Glomerular visceral epithelial cell (primary cell): Measurements from ENCODE around the gene TNFAIP2.
"Not testable (repeated sequence)": the region's sequence is repeated elsewhere in the genome, so short reads cannot be mapped to it uniquely, and the experiment has no call there.

ENCODE experiments used
- DNase-seq: peaks from one replicate; pipeline ENCODE4 v3.0.0-alpha.2; 2016; ENCODE audit errors: extremely low spot score

Gene TNFAIP2

GRCh38 chr14:103135333-103136260 lies 12.3 kb downstream of the TNFAIP2 start:
- no peak for DNase-seq

- peak; percentile 74 for DNase-seq
Measured at GRCh38 chr14:103136388-103137271, 13.4 kb downstream of the TNFAIP2 start.

- DNase-seq: no peak
Measured at GRCh38 chr14:103137689-103138300, 14.5 kb downstream of the TNFAIP2 start.

DNA sequence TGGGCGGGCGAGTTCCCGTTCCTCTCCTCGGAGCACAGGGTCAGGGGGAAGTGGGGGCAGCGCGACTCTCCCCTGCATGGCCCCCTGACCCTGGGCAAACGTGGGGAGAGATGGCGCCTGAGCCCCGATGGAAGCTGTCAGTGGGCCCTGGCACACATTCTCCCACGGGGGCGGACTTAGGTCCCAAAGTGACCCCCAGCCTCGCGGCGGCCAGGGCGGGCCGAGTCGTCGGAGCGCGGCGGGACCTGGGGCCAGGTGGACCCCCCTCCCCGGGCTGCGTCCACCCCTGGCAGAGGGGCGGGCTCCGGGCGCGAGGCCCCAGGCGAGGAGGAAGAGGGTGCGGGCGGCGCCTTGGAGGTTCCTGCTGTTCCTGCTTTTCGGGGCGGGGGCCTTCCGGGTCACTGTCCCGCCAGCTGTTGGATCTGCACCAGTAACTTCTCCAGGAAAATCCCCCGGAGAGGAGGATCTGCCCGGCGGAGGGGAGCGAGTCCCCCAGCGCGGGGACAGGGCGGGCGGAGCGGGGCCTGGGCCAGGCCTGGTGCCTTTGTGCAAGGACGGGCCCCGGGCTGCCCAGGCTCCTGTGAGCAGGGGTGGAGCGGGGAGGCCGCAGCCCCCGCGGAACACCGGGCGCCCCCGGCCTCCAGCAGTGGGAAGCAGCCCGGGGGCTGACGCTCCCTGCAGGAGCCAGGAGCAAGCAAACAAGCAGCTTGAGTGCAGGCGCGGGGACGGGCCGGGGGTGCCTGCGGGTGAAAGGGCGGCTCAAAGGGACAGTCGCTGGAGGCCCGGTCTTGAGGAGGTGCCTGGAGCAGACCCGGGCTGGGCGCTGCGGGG lies 15.3 kb downstream of the TNFAIP2 start:
- no peak for DNase-seq

GRCh38 chr14:103139132-103140025 lies 16.1 kb downstream of the TNFAIP2 start:
- no peak for DNase-seq

GRCh38 chr14:103140316-103141109 lies 17.3 kb downstream of the TNFAIP2 start:
- DNase-seq: peak; percentile 94

DNA sequence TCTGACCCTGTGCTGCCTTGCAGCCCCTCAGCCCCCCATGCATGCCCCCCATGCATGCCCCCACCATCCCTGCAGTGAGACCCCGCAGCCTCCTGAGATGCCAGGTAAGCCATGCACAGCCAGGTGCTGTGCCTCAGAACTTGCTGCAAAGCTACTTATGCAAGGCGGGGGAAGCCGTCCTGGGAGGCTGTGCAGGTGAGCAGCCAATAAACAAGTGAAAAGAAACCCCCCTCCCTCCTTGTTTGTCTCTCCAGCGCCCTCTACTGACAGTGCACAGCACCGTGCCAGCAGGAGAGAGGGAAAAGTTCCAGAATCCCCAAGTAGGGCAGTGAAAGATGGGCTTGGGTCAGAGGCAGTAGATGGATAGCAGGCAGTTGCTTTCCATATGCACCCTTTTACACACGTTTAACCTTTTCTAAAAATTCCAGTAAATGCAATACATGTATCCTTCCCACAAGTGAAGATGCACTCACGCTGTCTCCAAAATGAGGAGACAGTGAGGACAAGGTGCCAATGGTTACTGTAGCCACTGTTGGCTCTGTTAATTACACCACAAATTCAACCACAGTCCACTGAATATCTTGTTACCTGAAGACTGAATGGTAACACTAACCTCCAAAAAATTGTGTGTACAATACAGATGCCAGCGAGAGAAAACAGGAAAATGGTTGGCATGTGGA lies 18.0 kb downstream of the TNFAIP2 start:
- peak; percentile 58 for DNase-seq

DNA sequence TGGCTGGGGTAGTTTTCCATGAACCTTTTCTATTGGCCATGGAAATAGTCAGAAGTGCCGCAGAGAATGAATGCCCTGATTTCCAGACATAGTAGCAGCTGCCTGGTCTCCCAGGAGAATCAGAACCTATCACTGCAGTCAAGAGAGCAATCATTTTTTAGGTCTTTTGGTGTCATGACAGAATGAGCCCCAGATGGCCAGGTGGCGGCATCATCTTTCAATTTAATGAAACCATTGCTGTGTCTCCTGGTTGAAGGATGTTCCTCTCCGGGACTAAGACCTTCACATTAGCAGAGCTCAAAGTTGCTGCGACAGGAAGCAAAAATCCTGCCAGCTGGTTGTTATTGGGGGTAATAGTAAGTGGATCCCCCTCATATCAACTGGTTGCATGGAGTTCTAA lies 18.8 kb downstream of the TNFAIP2 start:
- no peak for DNase-seq

DNA sequence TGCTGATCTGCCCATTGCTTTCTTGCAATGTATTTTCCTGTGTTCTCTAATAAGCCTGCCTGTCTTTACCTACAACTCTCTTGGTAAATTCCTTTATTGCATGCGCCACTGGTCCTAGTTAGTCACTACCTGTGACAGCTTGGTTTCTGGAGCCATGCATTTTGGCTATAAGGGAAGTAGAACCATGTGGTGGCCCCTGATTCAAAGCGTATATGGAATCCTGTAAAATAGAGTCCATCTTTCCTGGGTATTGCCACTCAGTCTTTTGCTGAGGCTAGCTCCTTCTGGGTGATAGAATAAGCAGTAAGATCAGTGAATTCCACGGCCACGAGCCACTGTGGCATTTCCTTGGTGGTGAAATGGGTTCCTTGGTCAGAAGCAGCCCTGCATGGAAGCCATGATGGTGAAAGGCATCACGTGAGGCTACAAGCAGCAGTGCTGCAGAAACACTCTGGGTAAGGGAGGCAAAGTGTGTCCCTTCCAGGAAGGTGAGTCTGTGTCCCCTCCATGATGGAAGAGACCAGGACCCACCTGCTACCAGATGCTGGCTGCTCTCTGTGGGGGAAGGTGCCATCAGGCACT lies 19.6 kb downstream of the TNFAIP2 start:
- no peak for DNase-seq

DNA sequence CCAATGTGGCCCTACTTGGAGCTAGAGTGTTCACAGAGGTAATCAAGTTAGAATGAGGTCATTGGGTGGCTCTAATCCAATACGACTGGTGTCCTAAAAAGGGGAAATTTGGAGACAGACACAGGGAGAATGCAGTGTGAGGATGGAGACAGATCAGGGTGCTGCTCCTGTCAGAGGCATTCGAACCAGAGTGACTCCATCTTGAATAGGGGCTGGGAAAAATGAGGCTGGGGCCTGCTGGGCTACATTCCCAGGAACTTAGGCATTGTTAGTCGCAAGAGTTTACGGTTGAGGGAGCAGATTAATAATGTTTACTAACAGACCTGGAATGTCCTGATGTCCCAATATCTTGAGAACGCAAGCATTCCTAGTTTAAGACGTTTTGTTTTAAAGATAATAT lies 20.2 kb downstream of the TNFAIP2 start:
- DNase-seq: no peak

- no peak for DNase-seq
Measured at GRCh38 chr14:103144085-103144484, 20.8 kb downstream of the TNFAIP2 start.

- DNase-seq: no peak
Measured at GRCh38 chr14:103146141-103146709, 23.0 kb downstream of the TNFAIP2 start.

DNA sequence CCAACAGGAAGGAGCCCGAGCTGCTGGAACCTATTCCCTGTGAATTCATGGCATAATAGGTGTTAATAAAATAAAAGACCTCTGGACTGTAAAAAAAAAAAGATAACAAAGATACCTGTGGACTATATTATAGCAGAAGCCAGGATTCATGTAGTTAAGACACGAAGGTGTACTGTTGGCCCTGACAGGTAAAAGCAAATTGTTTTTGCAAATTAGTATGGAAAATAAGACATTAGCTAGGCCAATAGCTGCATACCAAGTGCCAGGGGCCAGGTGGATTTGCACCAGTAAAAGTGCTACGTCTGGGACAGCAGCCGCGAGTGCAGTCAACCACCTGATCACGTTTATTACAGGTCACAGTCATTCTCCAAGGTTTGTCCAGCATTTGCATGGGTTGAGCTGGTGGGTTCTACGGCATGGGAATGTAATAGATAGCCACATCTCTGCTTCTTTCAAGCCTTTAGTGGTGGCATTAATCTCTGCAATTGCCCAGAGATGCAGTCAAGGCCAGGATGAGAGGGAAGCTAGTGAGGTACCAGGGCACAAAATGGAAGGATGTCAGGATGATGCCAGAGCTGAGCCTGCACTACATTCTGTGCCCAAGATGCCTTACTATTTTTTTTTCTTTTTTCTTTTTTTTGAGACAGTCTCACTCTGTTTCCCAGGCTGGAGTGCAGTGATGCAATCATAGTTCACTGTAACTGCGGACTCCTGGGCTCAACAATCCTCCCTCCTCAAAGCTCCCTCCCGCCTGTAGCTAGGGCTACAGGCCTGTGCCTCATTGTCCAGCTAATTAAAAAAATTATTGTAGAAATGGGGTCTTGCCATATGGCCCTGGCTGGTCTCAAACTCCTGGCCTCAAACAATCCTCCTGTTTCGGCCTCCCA lies 26.3 kb downstream of the TNFAIP2 start:
- no peak for DNase-seq

DNA sequence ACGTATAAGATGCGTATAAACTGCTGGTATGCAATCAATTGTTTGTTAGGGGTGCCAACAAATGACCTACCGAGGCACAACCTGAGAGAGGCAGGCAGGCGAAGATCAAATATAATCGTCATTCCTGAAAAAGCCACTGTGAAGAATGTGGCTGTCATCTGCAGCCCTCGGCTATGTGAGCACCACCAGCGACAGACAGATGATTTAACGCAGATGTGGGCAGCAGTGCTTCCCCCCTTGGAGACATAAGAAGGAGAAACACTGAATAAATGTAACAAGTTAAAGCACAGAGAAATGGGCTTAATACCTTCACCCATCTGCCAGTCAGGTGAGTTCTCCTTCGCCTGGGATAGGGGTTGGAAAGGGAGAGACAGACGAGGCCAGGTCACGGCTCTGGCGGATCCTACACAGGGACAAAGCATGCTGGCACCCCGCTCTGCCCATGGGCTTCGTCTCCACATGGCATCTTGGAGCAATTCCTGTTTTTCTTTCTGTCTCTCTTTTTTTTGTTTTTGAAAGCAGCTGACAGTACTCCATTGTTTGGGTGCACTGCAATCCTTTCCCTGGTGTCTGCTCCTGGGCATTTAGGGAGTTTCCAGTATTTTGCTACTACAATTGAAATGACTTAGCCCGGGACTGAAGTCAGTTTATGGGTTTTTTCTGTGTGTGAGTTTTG lies 28.1 kb downstream of the TNFAIP2 start:
- DNase-seq: no peak

- DNase-seq: peak; percentile 87
Measured at GRCh38 chr14:103155010-103155409, 31.7 kb downstream of the TNFAIP2 start.

DNA sequence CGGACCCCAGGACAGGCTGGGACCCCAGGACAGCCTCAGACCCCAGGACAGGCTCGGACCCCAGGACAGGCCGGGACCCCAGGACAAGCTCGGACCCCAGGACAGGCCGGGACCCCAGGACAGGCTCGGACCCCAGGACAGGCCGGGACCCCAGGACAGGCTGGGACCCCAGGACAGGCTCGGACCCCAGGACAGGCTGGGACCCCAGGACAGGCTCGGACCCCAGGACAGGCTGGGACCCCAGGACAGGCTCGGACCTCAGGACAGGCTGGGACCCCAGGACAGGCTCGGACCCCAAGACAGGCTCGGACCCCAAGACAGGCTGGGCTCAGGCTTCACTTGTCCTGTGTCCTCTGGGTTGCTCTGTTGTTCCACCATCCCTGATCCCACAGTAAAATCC lies 32.2 kb downstream of the TNFAIP2 start:
- DNase-seq: not testable (repeated sequence)
